GM23338 (cell line): ENCODE data around the gene FBXO41. TPM values are rescaled to one million over a fixed set of nuclear protein-coding genes. Genes with fewer than 3 reads are reported as not detected.

ENCODE experiments used
- ATAC-seq: fragments of 200-7000 bp; cut with Tn5 transposase; 3 replicates; pipeline ENCODE4 v1.9.1; 2020
- DNase-seq: peaks from one replicate; pipeline ENCODE4 v3.0.0-alpha.2; 2015; ENCODE audit warnings: low spot score
- H2AFZ ChIP-seq: fragments of 200-600 bp; sonication (generic); 2 replicates; pipeline ENCODE4 v1.8.0; 2016; ENCODE audit warnings: antibody characterized with exemption, mild to moderate bottlenecking, moderate library complexity
- H3F3A ChIP-seq: fragments of 200-600 bp; sonication (generic); replicated peaks from 2 replicates; pipeline ENCODE4 v1.8.0; 2017; ENCODE audit warnings: antibody characterized with exemption, mixed run types, low read depth
- H3K27ac ChIP-seq: fragments of 200-600 bp; sonication (generic); 2 replicates; pipeline ENCODE4 v1.6.1; 2016; ENCODE audit warnings: low read depth
- H3K27me3 ChIP-seq: fragments of 200-600 bp; sonication (generic); 2 replicates; pipeline ENCODE4 v1.8.0; 2016; ENCODE audit warnings: mild to moderate bottlenecking, mixed run types, moderate library complexity; ENCODE audit not compliant: insufficient read depth
- H3K36me3 ChIP-seq: fragments of 200-600 bp; sonication (generic); 2 replicates; pipeline ENCODE4 v1.8.0; 2016; ENCODE audit warnings: mild to moderate bottlenecking; ENCODE audit not compliant: insufficient read depth
- H3K4me1 ChIP-seq: fragments of 200-600 bp; sonication (generic); 2 replicates; pipeline ENCODE4 v1.8.0; 2016; ENCODE audit warnings: mild to moderate bottlenecking, moderate library complexity; ENCODE audit not compliant: insufficient read depth
- H3K4me2 ChIP-seq: fragments of 200-600 bp; sonication (generic); 2 replicates; pipeline ENCODE4 v1.7.1; 2017; ENCODE audit warnings: mixed run types
- H3K4me3 ChIP-seq: fragments of 200-600 bp; sonication (generic); 2 replicates; pipeline ENCODE4 v1.6.1; 2016; ENCODE audit warnings: mixed run types
- H3K79me2 ChIP-seq: fragments of 200-600 bp; sonication (generic); replicated peaks from 2 replicates; pipeline ENCODE4 v1.8.0; 2017; ENCODE audit warnings: mild to moderate bottlenecking; ENCODE audit not compliant: insufficient read depth
- H3K9me2 ChIP-seq: fragments of 200-600 bp; sonication (generic); 2 replicates; pipeline ENCODE4 v1.8.0; 2017; ENCODE audit not compliant: insufficient read depth
- H4K20me1 ChIP-seq: fragments of 200-600 bp; sonication (generic); replicated peaks from 2 replicates; pipeline ENCODE4 v1.8.0; 2017; ENCODE audit warnings: mild to moderate bottlenecking; ENCODE audit not compliant: insufficient read depth
- H3K27ac Mint-ChIP-seq: 2 replicates; pipeline ENCODE4 v1.8.0; 2020; ENCODE audit warnings: inconsistent platforms, mild to moderate bottlenecking, moderate library complexity, mixed read lengths
- H3K27me3 Mint-ChIP-seq: 3 replicates; pipeline ENCODE4 v1.8.0; 2022; ENCODE audit warnings: low read depth, mild to moderate bottlenecking, moderate library complexity, mixed read lengths, inconsistent platforms; ENCODE audit not compliant: insufficient read depth, poor library complexity
- H3K36me3 Mint-ChIP-seq: 3 replicates; pipeline ENCODE4 v1.8.0; 2021; ENCODE audit warnings: low read depth, mild to moderate bottlenecking, inconsistent platforms, moderate library complexity, mixed read lengths
- H3K4me1 Mint-ChIP-seq: 3 replicates; pipeline ENCODE4 v1.8.0; 2020; ENCODE audit warnings: mild to moderate bottlenecking, inconsistent platforms, mixed read lengths
- H3K4me3 Mint-ChIP-seq: 3 replicates; pipeline ENCODE4 v1.8.0; 2021; ENCODE audit warnings: moderate library complexity, mild to moderate bottlenecking, inconsistent platforms, mixed read lengths
- H3K9me3 Mint-ChIP-seq: 3 replicates; pipeline ENCODE4 v1.8.0; 2020; ENCODE audit warnings: moderate library complexity, mild to moderate bottlenecking, inconsistent platforms, mixed read lengths
- CREB1 ChIP-seq: fragments of 250-450 bp; sonication (Bioruptor Pico); IDR thresholded peaks from 2 replicates; pipeline ENCODE4 v1.5.0; 2020; ENCODE audit warnings: low read depth, mild to moderate bottlenecking, moderate library complexity
- CTCF ChIP-seq, 2 experiments: fragments of 200-600 bp in 1 of 2; sonication (generic) in 1 of 2; conservative IDR thresholded peaks; 2 replicates each; pipeline versions ENCODE4 v1.5.1 to v1.6.1; 2016 to 2017; ENCODE audit warnings: antibody characterized with exemption in 2 of 2, low read depth in 2 of 2, mild to moderate bottlenecking in 2 of 2, moderate library complexity in 1 of 2
- EZH2 ChIP-seq: fragments of 200-600 bp; sonication (generic); IDR thresholded peaks from one replicate; pipeline ENCODE4 v1.8.0; 2017; ENCODE audit warnings: antibody characterized with exemption, mild to moderate bottlenecking, low read depth; ENCODE audit not compliant: unreplicated experiment
- EZH2phosphoT487 ChIP-seq: fragments of 200-600 bp; sonication (generic); IDR thresholded peaks from one replicate; pipeline ENCODE4 v1.8.1; 2018; ENCODE audit warnings: antibody characterized with exemption; ENCODE audit not compliant: unreplicated experiment
- NANOG ChIP-seq: IDR thresholded peaks from 2 replicates; pipeline ENCODE4 v1.6.1; 2016; ENCODE audit warnings: antibody characterized with exemption, borderline replicate concordance
- POLR2AphosphoS5 ChIP-seq: IDR thresholded peaks from 2 replicates; pipeline ENCODE4 v1.6.1; 2016; ENCODE audit warnings: antibody characterized with exemption, low read depth
- ZNF114 ChIP-seq: fragments of 250-450 bp; sonication (Bioruptor Pico); IDR thresholded peaks from 2 replicates; pipeline ENCODE4 v1.5.0; 2020; ENCODE audit warnings: mild to moderate bottlenecking, moderate library complexity
- ZNF331 ChIP-seq: fragments of 250-450 bp; sonication (Bioruptor Pico); IDR thresholded peaks from 2 replicates; pipeline ENCODE4 v1.5.0; 2020; ENCODE audit warnings: low read depth, mild to moderate bottlenecking, moderate library complexity
- polyA plus RNA-seq: library from polyadenylated mRNA; unstranded; fragments of >200 nt; fragmentation: Nextera tagmentation; extraction: Ambion mirVana; gene quantifications from 2 replicates; pipeline ENCODE4 v1.2.1, GENCODE V29; 2016
- total RNA-seq: library from RNA; depleted of rRNA; stranded (reverse); fragments of >200 nt; shearing (Covaris generic); gene quantifications from 2 replicates; pipeline ENCODE4 v1.2.3, GENCODE V29; 2014
- TF ChIP-seq, protein P1 (sequence below): IDR thresholded peaks from one replicate; pipeline ENCODE4 v1.6.1; 2018; ENCODE audit warnings: antibody characterized with exemption; ENCODE audit not compliant: unreplicated experiment
- TF ChIP-seq, protein P2 (sequence below): IDR thresholded peaks from 2 replicates; pipeline ENCODE4 v1.6.1; 2016; ENCODE audit warnings: antibody characterized with exemption

Gene FBXO41
- total and polyA plus RNA-seq, 2 experiments from 2014 or later: 3.5 to 13.8 TPM

DNA sequence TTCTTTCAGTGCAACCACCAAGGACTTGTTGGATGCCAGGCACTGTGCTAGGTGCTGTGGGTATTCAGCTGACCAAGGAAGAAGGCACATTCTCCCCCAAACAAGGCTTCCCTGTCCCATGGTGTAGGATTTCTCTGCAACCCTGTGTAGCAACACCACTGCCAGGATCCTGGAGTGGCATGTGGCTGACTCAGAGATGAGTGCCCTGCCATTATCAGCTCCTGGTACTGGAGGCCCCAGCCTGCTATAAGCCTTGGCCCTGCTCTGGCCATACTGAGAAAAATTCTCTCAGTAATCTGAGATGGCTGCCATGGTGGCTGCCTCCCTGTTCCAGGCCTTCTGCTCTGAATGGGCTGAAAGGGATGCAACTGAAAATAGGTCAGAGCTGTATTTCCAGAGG lies 66.0 kb downstream of the FBXO41 start:
- Histone ChIP-seq H3K36me3 (peaks cover 14% of the 10 kb centered on the region), H3K27me3 (no peaks in the 10 kb centered on the region), H3K4me1 (peaks cover 8% of the 10 kb centered on the region), H4K20me1 (peaks cover 19% of the 10 kb centered on the region), H3K79me2 (peaks cover 40% of the 10 kb centered on the region), H3K4me2 (no peak overlapping the region), H3F3A (no peaks in the 10 kb centered on the region), H3K27ac (no peak overlapping the region), H3K9me2 (no peaks in the 10 kb centered on the region), H3K4me3 (no peak overlapping the region), H2AFZ (no peak overlapping the region)
- no peaks in the 10 kb centered on the region for H3K9me3 Mint-ChIP-seq
- TF ChIP-seq NANOG (no peak), ZNF331 (no peak), CTCF (conservative IDR thresholded peaks at IDR 0.05; ENCODE audit: low read depth in 2 of 2) (no peak), EZH2phosphoT487 (no peak), CREB1 (CRISPR knock-in tag) (no peak)
- TF ChIP-seq, protein P1, sequence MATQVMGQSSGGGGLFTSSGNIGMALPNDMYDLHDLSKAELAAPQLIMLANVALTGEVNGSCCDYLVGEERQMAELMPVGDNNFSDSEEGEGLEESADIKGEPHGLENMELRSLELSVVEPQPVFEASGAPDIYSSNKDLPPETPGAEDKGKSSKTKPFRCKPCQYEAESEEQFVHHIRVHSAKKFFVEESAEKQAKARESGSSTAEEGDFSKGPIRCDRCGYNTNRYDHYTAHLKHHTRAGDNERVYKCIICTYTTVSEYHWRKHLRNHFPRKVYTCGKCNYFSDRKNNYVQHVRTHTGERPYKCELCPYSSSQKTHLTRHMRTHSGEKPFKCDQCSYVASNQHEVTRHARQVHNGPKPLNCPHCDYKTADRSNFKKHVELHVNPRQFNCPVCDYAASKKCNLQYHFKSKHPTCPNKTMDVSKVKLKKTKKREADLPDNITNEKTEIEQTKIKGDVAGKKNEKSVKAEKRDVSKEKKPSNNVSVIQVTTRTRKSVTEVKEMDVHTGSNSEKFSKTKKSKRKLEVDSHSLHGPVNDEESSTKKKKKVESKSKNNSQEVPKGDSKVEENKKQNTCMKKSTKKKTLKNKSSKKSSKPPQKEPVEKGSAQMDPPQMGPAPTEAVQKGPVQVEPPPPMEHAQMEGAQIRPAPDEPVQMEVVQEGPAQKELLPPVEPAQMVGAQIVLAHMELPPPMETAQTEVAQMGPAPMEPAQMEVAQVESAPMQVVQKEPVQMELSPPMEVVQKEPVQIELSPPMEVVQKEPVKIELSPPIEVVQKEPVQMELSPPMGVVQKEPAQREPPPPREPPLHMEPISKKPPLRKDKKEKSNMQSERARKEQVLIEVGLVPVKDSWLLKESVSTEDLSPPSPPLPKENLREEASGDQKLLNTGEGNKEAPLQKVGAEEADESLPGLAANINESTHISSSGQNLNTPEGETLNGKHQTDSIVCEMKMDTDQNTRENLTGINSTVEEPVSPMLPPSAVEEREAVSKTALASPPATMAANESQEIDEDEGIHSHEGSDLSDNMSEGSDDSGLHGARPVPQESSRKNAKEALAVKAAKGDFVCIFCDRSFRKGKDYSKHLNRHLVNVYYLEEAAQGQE: no peak
- DNase-seq (no peak), ATAC-seq (no peak)
- H3K4me1 Mint-ChIP-seq: peaks cover 21% of the 10 kb centered on the region
- no peak overlapping the region for H3K4me3 Mint-ChIP-seq
- peaks cover 21% of the 10 kb centered on the region for H3K36me3 Mint-ChIP-seq
- H3K27ac Mint-ChIP-seq: no peak overlapping the region
- peaks cover 3% of the 10 kb centered on the region for H3K27me3 Mint-ChIP-seq

GRCh38 chr2:73217826-73218225 lies 66.5 kb downstream of the FBXO41 start:
- H3K27me3 Mint-ChIP-seq: peaks cover 3% of the 10 kb centered on the region
- Histone ChIP-seq H3K27ac (no peak overlapping the region), H3K9me2 (no peaks in the 10 kb centered on the region), H3K27me3 (no peaks in the 10 kb centered on the region), H3K4me1 (peaks cover 8% of the 10 kb centered on the region), H2AFZ (no peak overlapping the region), H3K36me3 (peaks cover 14% of the 10 kb centered on the region; the same call in 1 of the 2 replicates), H3K79me2 (peaks cover 40% of the 10 kb centered on the region), H3K4me2 (no peak overlapping the region), H3K4me3 (no peak overlapping the region), H3F3A (no peaks in the 10 kb centered on the region), H4K20me1 (peaks cover 19% of the 10 kb centered on the region)
- DNase-seq (no peak), ATAC-seq (no peak)
- peaks cover 23% of the 10 kb centered on the region for H3K4me1 Mint-ChIP-seq
- no peak overlapping the region for H3K27ac Mint-ChIP-seq
- H3K4me3 Mint-ChIP-seq: no peak overlapping the region
- H3K36me3 Mint-ChIP-seq: peaks cover 19% of the 10 kb centered on the region
- H3K9me3 Mint-ChIP-seq: no peaks in the 10 kb centered on the region
- TF ChIP-seq EZH2phosphoT487 (no peak), CREB1 (CRISPR knock-in tag) (no peak), ZNF114 (CRISPR knock-in tag) (no peak), NANOG (no peak), ZNF331 (no peak), EZH2 (no peak), CTCF (conservative IDR thresholded peaks at IDR 0.05; ENCODE audit: low read depth in 2 of 2) (no peak), POLR2AphosphoS5 (no peak)
- TF ChIP-seq, protein P1: no peak
- TF ChIP-seq, protein P2, sequence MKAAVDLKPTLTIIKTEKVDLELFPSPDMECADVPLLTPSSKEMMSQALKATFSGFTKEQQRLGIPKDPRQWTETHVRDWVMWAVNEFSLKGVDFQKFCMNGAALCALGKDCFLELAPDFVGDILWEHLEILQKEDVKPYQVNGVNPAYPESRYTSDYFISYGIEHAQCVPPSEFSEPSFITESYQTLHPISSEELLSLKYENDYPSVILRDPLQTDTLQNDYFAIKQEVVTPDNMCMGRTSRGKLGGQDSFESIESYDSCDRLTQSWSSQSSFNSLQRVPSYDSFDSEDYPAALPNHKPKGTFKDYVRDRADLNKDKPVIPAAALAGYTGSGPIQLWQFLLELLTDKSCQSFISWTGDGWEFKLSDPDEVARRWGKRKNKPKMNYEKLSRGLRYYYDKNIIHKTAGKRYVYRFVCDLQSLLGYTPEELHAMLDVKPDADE: no peak
